Endometrial microvascular endothelial cells (primary cell): ENCODE data around the gene CCRL2. TPM values are rescaled to one million over a fixed set of nuclear protein-coding genes. Genes with fewer than 3 reads are reported as not detected.

Experiments used
- in situ Hi-C: cut with HindIII; loops from 2 replicates; pipeline ENCODE4 v1.10.0; 2017; ENCODE audit warnings: low sequenced_read_pairs, low pct_unique_long_range_greater_than_20kb; ENCODE audit errors: inconsistent ontology term
- total RNA-seq: library from RNA; depleted of rRNA; stranded (reverse); fragments of >200 nt; gene quantifications from one replicate; pipeline ENCODE4 v1.2.3, GENCODE V29; 2015; ENCODE audit errors: inconsistent ontology term

Gene CCRL2, protein sequence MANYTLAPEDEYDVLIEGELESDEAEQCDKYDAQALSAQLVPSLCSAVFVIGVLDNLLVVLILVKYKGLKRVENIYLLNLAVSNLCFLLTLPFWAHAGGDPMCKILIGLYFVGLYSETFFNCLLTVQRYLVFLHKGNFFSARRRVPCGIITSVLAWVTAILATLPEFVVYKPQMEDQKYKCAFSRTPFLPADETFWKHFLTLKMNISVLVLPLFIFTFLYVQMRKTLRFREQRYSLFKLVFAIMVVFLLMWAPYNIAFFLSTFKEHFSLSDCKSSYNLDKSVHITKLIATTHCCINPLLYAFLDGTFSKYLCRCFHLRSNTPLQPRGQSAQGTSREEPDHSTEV
- 14.6 TPM for total RNA-seq

DNA sequence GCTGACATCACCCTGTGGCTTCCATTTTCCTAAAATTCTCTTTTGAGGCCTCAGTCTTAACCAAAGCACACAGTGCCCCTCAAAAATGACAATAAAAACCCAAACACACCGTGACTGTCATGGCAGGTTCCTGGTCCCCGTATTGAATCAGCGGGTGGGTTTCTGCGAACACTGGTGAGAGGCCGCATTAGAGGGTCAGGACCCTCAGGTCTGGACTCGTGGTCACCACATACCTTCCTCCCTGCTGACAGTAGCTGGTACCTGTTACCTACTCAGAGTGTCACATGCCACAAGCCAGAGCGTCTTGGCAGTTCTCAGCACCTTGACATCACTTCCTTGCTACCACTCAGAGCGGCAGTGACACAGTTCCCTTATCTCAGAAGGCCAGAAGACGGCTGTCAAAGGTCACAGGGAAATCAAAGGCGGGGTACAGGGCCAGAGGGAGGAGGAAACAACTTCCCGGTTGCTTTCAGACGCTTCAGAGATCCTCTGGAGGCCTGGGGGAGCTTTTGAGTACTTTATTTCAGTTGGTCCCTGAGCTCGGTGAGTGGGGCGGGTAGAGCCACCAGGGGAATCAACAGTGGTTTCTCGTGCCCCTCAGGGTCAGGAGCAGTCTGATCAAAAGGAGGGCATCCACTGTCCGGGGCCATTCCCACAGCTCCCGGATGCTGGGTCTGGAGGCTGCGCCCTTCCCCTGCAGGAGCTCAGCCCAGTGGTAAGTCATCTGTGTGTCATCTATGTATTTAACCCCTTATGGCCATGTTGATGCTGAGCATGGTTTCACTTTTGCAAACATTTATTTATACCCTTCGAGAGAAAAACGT lies at the start of gene CCRL2, which contains the start of gene CCR5AS:
TSS of gene CCRL2 (plus strand) at position 472 of the 824 bp plus-strand sequence. CDS start 821 bp downstream, outside the sequence.
TSS of gene CCR5AS (minus strand) at position 279 of the 824 bp plus-strand sequence.
- in situ Hi-C loops: no loop called here

DNA sequence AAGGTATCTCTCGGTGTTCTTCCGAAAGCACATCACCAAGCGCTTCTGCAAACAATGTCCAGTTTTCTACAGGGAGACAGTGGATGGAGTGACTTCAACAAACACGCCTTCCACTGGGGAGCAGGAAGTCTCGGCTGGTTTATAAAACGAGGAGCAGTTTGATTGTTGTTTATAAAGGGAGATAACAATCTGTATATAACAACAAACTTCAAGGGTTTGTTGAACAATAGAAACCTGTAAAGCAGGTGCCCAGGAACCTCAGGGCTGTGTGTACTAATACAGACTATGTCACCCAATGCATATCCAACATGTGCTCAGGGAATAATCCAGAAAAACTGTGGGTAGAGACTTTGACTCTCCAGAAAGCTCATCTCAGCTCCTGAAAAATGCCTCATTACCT lies 48.6 kb upstream of the CCRL2 start:
- in situ Hi-C loops: no loop called here

DNA sequence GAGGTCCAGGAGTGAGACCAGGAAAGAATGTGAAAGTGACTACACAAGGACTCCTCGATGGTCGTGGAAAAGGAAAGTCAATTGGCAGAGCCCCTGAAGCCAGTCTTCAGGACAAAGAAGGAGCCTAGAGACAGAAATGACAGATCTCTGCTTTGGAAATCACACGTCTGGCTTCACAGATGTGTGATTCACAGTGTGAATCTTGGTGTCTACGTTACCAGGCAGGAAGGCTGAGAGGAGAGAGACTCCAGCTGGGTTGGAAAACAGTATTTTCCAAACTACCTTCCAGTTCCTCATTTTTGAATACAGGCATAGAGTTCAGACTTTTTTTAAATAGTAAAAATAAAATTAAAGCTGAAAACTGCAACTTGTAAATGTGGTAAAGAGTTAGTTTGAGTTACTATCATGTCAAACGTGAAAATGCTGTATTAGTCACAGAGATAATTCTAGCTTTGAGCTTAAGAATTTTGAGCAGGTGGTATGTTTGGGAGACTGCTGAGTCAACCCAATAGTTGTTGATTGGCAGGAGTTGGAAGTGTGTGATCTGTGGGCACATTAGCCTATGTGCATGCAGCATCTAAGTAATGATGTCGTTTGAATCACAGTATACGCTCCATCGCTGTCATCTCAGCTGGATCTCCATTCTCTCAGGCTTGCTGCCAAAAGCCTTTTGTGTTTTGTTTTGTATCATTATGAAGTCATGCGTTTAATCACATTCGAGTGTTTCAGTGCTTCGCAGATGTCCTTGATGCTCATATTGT lies 47.1 kb upstream of the CCRL2 start:
- in situ Hi-C loops: no loop called here

DNA sequence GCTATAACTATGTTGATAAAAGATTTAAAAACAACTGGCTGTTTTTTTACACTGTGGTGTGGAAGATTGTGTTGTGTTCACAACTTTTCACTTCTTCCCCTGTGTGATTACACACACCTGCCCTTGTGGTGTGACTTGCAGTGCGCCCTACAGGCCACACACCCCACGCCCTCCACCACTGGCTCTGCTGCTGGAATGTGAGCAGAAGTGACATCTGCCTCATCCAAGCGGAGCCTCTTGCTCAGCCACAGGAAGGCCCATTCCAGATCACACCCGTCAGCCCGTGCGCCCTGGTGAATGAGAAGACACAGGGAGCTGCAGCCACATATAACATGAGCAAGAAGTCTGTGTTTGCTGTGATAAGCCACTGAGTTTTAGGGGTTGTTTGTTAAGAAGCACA lies 46.2 kb upstream of the CCRL2 start:
- in situ Hi-C loops: no loop called here

DNA sequence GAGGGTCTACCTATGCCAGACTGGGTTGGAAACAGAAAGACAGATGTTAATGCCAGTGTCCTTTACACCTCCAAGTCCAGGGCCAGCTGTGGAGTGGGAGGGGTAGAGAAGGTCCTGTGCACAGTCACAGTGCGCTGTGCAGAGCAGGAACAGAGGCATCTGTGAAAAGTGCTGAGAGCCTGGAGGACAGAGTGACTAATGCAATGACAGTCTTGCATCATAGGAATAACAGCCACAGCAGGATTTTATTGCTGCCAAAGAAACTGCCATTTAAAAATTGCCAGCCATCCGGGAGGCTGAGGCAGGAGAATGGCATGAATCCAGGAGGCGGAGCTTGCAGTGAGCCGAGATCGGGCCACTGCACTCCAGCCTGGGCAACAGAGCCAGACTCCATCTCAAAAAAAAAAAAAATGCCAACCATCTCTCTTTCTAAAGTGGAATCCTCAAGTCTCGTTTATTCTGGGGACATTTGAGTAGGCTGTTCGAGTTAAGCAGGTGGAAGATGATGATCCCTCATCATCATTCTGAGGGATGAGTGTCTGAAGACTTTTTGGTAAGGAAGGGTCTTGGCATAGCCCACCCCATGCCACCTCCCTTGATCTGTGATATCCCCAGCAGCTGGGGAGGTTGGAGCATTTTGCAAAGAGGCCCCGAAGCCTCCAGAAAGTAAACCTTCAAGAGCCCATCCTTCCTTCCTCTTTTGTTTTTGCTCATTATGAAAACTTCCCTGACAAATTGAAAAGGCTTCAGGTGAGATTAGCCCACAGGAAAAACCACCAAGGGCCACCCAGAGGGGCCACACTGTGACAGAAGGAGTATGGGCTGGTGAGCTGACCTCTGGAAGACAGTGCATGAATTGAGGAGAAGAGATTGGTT lies 45.4 kb upstream of the CCRL2 start:
- in situ Hi-C loops: no loop called here

DNA sequence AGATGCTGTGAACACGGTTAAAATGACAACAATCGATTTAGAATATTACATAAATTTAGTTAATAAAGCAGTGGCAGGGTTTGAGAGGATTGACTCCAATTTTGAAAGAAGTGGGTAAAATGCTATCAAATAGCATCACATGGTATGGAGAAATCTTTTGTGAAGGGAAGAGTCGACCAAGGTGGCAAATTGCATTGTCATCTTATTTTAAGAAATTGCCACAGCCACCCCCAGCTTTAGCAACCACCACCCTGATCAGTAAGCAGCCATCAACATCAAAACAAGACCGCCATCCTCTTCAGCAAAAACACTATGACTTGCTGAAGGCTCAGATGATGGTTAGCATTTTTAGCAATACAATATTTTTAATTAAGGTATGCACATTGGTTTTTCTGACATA lies 42.0 kb upstream of the CCRL2 start:
- in situ Hi-C loops: no loop called here

DNA sequence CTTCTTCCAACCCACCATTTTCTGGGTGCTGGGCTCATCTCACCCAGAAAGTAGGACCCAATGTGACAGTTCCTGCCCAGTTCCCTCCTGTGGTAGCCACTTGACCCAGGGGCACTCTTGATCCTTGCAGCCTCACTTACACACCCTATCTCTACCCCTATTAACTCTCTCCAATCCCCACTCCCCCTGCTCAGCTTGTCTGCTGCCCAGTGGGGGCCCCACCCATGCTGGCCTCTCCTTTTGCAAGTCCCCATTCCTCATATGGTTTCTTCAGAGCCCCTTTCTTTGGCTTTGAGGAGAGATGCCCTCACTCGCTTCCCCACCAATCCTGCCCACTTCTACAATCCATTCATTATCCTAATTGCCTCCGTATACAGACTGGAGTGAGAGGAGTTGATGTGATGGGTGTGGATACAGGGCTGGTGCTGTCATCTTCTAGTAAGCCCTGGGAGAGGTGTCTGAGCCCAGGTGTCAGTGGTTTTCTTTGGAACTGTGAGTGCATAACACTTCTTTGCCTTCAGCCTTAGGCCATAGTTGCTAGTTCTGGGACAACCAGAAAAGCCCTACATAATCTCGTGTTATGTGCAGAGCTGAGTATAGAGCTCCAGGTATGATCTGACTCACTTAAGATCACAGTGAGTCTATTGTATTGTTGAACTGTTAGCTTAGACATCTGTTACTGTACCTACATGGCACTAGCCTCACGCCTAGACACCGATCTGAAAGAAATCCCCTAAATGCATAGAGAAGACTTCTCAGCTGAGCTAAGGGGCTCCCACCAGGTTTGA lies 41.1 kb upstream of the CCRL2 start:
- in situ Hi-C loops: no loop called here

DNA sequence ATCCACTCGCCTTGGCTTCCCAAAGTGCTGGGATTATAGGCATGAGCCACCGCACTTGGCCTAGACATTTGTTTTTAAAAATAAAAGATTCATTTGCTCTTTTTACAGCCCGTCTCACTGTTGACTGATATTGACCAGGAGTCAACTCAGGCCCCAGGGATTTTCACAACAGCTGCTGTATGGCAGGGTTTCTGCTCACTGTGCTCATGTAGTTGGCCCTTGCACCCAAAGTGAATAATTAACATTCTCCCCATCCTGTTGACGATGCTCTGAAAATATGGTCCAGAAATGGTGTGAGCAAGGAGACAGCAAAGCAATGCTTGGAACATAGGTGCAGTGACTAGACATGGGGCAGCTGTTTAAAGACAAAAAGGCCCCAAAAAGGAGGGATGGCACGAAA lies 39.2 kb upstream of the CCRL2 start:
- in situ Hi-C loops: no loop called here

DNA sequence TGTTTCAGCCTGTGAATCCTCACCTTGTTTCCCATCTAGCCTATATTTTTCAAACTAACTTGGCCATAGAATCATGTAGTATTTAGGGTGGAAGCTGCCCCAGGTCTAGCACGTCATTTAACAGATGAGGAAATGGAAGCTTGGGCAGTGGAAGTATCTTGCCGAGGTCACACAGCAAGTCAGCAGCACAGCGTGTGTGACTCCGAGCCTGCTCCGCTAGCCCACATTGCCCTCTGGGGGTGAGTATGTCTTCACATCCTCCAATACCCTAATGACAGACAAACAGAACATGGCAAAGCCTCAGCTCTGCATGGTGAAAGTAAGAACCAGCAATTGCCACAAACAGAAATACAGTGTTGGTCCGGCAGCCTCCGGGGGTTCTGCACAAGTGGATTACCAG lies 38.5 kb upstream of the CCRL2 start:
- in situ Hi-C loops: no loop called here

DNA sequence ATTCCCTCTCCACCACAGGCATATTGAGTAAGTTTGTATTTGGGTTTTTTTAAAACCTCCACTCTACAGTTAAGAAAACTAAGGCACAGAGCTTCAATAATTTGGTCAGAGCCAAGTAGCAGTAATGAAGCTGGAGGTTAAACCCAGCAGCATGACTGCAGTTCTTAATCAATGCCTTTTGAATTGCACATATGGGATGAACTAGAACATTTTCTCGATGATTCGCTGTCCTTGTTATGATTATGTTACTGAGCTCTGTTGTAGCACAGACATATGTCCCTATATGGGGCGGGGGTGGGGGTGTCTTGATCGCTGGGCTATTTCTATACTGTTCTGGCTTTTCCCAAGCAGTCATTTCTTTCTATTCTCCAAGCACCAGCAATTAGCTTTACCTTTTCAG lies 37.9 kb upstream of the CCRL2 start:
- in situ Hi-C loops: no loop called here

DNA sequence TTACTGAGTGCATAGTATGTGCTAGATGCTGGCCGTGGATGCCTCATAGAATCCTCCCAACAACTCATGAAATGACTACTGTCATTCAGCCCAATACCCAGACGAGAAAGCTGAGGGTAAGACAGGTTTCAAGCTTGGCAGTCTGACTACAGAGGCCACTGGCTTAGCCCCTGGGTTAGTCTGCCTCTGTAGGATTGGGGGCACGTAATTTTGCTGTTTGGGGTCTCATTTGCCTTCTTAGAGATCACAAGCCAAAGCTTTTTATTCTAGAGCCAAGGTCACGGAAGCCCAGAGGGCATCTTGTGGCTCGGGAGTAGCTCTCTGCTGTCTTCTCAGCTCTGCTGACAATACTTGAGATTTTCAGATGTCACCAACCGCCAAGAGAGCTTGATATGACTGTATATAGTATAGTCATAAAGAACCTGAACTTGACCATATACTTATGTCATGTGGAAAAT lies 37.4 kb upstream of the CCRL2 start:
- in situ Hi-C loops: no loop called here

DNA sequence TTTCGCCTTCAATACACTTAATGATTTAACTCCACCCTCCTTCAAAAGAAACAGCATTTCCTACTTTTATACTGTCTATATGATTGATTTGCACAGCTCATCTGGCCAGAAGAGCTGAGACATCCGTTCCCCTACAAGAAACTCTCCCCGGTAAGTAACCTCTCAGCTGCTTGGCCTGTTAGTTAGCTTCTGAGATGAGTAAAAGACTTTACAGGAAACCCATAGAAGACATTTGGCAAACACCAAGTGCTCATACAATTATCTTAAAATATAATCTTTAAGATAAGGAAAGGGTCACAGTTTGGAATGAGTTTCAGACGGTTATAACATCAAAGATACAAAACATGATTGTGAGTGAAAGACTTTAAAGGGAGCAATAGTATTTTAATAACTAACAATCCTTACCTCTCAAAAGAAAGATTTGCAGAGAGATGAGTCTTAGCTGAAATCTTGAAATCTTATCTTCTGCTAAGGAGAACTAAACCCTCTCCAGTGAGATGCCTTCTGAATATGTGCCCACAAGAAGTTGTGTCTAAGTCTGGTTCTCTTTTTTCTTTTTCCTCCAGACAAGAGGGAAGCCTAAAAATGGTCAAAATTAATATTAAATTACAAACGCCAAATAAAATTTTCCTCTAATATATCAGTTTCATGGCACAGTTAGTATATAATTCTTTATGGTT lies 36.1 kb upstream of the CCRL2 start, which contains the start of gene CCR5:
TSS of gene CCR5 (plus strand) at position 108 of the 680 bp plus-strand sequence. CDS start 1,957 bp downstream, outside the sequence.
- in situ Hi-C loops: no loop called here

DNA sequence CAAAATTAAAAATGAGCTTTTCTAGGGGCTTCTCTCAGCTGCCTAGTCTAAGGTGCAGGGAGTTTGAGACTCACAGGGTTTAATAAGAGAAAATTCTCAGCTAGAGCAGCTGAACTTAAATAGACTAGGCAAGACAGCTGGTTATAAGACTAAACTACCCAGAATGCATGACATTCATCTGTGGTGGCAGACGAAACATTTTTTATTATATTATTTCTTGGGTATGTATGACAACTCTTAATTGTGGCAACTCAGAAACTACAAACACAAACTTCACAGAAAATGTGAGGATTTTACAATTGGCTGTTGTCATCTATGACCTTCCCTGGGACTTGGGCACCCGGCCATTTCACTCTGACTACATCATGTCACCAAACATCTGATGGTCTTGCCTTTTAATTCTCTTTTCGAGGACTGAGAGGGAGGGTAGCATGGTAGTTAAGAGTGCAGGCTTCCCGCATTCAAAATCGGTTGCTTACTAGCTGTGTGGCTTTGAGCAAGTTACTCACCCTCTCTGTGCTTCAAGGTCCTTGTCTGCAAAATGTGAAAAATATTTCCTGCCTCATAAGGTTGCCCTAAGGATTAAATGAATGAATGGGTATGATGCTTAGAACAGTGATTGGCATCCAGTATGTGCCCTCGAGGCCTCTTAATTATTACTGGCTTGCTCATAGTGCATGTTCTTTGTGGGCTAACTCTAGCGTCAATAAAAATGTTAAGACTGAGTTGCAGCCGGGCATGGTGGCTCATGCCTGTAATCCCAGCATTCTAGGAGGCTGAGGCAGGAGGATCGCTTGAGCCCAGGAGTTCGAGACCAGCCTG lies 35.3 kb upstream of the CCRL2 start:
- in situ Hi-C loops: no loop called here

DNA sequence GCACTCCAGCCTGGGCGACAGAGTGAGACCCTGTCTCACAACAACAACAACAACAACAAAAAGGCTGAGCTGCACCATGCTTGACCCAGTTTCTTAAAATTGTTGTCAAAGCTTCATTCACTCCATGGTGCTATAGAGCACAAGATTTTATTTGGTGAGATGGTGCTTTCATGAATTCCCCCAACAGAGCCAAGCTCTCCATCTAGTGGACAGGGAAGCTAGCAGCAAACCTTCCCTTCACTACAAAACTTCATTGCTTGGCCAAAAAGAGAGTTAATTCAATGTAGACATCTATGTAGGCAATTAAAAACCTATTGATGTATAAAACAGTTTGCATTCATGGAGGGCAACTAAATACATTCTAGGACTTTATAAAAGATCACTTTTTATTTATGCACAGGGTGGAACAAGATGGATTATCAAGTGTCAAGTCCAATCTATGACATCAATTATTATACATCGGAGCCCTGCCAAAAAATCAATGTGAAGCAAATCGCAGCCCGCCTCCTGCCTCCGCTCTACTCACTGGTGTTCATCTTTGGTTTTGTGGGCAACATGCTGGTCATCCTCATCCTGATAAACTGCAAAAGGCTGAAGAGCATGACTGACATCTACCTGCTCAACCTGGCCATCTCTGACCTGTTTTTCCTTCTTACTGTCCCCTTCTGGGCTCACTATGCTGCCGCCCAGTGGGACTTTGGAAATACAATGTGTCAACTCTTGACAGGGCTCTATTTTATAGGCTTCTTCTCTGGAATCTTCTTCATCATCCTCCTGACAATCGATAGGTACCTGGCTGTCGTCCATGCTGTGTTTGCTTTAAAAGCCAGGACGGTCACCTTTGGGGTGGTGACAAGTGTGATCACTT lies 34.3 kb upstream of the CCRL2 start:
- in situ Hi-C loops: no loop called here

DNA sequence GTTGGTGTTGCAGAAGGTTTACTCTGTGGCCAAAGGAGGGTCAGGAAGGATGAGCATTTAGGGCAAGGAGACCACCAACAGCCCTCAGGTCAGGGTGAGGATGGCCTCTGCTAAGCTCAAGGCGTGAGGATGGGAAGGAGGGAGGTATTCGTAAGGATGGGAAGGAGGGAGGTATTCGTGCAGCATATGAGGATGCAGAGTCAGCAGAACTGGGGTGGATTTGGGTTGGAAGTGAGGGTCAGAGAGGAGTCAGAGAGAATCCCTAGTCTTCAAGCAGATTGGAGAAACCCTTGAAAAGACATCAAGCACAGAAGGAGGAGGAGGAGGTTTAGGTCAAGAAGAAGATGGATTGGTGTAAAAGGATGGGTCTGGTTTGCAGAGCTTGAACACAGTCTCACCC lies 32.3 kb upstream of the CCRL2 start:
- in situ Hi-C loops: no loop called here
